Nephron progenitor cell (in vitro differentiated cells): ENCODE data around the gene CEP128.

Experiments
- DNase-seq: peaks from one replicate; pipeline ENCODE4 v3.0.0; 2021
- H3K27ac Mint-ChIP-seq: 2 replicates; pipeline ENCODE4 v1.8.0; 2021; ENCODE audit warnings: mild to moderate bottlenecking, moderate library complexity, mixed read lengths
- H3K27me3 Mint-ChIP-seq: 2 replicates; pipeline ENCODE4 v1.8.0; 2021; ENCODE audit warnings: mild to moderate bottlenecking, low read depth, mixed read lengths; ENCODE audit not compliant: poor library complexity
- H3K36me3 Mint-ChIP-seq: 2 replicates; pipeline ENCODE4 v1.8.0; 2021; ENCODE audit warnings: low read depth, mixed read lengths
- H3K4me1 Mint-ChIP-seq: 2 replicates; pipeline ENCODE4 v1.8.0; 2021; ENCODE audit warnings: mixed read lengths
- H3K4me3 Mint-ChIP-seq: 2 replicates; pipeline ENCODE4 v1.8.0; 2021; ENCODE audit warnings: mild to moderate bottlenecking, moderate library complexity, mixed read lengths
- H3K9me3 Mint-ChIP-seq: 2 replicates; pipeline ENCODE4 v1.8.0; 2021; ENCODE audit warnings: mild to moderate bottlenecking, moderate library complexity, mixed read lengths
- CTCF ChIP-seq: fragments of 200-600 bp; sonication (generic); IDR thresholded peaks from 2 replicates; pipeline ENCODE4 v1.5.0; 2021; ENCODE audit warnings: antibody characterized with exemption

The CEP128 gene

DNA sequence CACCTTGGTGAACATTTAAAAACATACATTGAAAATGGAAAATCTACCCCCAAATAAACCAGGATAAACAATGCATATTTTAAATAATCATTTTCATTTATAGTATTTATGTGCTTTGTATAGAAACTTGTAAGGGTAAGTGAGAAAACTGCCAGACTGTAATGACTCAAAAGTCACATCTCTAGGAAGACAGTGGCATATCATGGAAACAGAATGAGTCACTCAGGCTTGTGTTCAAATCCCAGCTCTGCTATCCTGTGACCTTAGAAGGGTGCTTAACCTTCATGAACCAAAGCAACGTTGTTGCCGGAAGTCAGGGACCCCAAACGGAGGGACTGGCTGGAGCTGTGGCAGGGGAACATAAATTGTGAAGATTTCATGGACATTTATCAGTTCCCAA is 142.7 kb downstream of the CEP128 start:
- no peaks in the 10 kb centered on the region for H3K27me3 Mint-ChIP-seq
- DNase-seq, result no peak
- peaks cover 26% of the 10 kb centered on the region for H3K9me3 Mint-ChIP-seq
- TF ChIP-seq CTCF, result no peak
- no peak overlapping the region for H3K27ac Mint-ChIP-seq
- peaks cover 23% of the 10 kb centered on the region for H3K36me3 Mint-ChIP-seq
- no peak overlapping the region for H3K4me3 Mint-ChIP-seq
- H3K4me1 Mint-ChIP-seq, result no peaks in the 10 kb centered on the region

DNA sequence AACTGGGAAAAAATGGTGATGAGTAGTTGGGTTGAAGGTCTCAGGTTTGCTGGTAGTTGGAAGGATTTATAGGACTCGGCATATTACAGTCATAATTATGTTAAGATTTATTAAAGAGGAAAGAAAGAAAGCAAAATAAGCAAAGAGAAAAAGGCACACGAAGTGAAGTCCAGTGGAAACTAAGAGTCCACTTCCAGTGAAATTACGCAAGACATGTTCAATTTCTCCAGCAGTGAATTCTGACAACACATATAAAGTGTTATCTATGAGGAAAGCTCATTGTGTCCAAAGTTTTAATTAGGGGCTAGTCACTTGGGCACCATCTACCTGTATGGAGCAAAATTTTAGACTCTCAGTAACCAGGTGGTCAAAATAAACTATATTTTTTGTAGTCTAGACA is 143.3 kb downstream of the CEP128 start:
- Mint-ChIP-seq H3K27ac (no peak overlapping the region), H3K4me1 (no peaks in the 10 kb centered on the region), H3K27me3 (no peaks in the 10 kb centered on the region), H3K36me3 (peaks cover 23% of the 10 kb centered on the region), H3K9me3 (peaks cover 26% of the 10 kb centered on the region), H3K4me3 (no peak overlapping the region)
- TF ChIP-seq CTCF, result no peak
- no peak for DNase-seq

GRCh38 chr14:80792771-80793170 is 148.8 kb downstream of the CEP128 start:
- H3K27me3 Mint-ChIP-seq, result no peaks in the 10 kb centered on the region
- H3K27ac Mint-ChIP-seq, result peak overlapping the region; percentile 23
- no peak for TF ChIP-seq CTCF
- no peaks in the 10 kb centered on the region for H3K4me1 Mint-ChIP-seq
- H3K36me3 Mint-ChIP-seq, result peaks cover 4% of the 10 kb centered on the region
- DNase-seq, result no peak
- no peaks in the 10 kb centered on the region for H3K9me3 Mint-ChIP-seq
- no peak overlapping the region for H3K4me3 Mint-ChIP-seq

GRCh38 chr14:80787876-80788275 is 153.7 kb downstream of the CEP128 start:
- Mint-ChIP-seq H3K9me3 (no peaks in the 10 kb centered on the region), H3K27ac (no peak overlapping the region), H3K36me3 (peaks cover 14% of the 10 kb centered on the region), H3K4me1 (peaks cover 10% of the 10 kb centered on the region), H3K27me3 (no peaks in the 10 kb centered on the region), H3K4me3 (no peak overlapping the region)
- TF ChIP-seq CTCF, result no peak
- no peak for DNase-seq

DNA sequence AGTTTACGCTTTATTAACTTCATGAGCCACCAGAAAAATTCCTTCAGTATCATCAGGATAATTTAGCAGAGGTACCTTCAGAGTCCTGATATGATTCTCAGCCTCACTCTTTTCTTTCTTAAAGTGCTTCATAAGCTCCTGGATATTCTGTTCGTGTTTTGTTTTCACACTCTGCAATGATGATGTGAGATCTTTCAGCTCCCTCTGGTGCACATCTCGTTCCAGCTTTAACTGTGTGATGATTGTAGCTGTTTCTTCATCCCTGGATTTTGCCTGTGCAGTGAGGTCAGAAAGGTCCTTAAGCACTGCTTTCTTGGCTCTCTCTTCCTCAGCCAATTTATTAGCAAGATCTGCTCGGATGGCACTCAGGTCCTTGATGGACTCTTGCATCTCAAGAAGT is 156.7 kb downstream of the CEP128 start:
- H3K27me3 Mint-ChIP-seq, result no peaks in the 10 kb centered on the region
- peaks cover 11% of the 10 kb centered on the region for H3K36me3 Mint-ChIP-seq
- DNase-seq, result no peak
- H3K4me1 Mint-ChIP-seq, result peaks cover 10% of the 10 kb centered on the region
- peak overlapping the region; percentile 90 for H3K27ac Mint-ChIP-seq
- H3K9me3 Mint-ChIP-seq, result no peaks in the 10 kb centered on the region
- H3K4me3 Mint-ChIP-seq, result no peak overlapping the region
- no peak for TF ChIP-seq CTCF

DNA sequence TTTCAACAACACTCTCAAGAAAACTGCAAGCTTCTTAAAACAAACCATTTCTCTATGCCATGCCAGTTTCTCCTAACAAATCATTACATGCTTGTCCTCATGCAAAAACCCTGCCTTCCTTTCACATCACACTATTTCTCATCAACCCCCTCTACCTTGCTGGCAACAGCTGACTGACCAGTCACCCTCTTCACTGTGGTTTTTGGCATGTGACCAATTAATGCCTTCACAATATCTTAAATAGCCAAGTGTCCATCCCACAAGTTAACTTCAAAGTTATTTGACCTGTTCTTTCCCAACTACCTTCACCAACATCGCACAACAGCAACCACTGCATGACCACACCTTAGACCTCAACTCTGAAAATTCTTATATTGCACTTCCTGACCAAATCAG is 159.6 kb downstream of the CEP128 start:
- Mint-ChIP-seq H3K27me3 (no peaks in the 10 kb centered on the region), H3K36me3 (peaks cover 11% of the 10 kb centered on the region), H3K4me3 (no peak overlapping the region), H3K27ac (no peak overlapping the region), H3K4me1 (peaks cover 10% of the 10 kb centered on the region), H3K9me3 (no peaks in the 10 kb centered on the region)
- no peak for DNase-seq
- TF ChIP-seq CTCF, result no peak
